HG03045 (cell line): ENCODE results near the gene RIC1.
"Not testable (repeated sequence)": the region's sequence is repeated elsewhere in the genome, so short reads cannot be mapped to it uniquely, and the experiment has no call there.

Experiments
- ATAC-seq: cut with Tn5 transposase; IDR thresholded peaks from one replicate; pipeline ENCODE4 v1.9.1; 2021; ENCODE audit warnings: mild to moderate bottlenecking, moderate library complexity; ENCODE audit not compliant: unreplicated experiment

The RIC1 gene, protein sequence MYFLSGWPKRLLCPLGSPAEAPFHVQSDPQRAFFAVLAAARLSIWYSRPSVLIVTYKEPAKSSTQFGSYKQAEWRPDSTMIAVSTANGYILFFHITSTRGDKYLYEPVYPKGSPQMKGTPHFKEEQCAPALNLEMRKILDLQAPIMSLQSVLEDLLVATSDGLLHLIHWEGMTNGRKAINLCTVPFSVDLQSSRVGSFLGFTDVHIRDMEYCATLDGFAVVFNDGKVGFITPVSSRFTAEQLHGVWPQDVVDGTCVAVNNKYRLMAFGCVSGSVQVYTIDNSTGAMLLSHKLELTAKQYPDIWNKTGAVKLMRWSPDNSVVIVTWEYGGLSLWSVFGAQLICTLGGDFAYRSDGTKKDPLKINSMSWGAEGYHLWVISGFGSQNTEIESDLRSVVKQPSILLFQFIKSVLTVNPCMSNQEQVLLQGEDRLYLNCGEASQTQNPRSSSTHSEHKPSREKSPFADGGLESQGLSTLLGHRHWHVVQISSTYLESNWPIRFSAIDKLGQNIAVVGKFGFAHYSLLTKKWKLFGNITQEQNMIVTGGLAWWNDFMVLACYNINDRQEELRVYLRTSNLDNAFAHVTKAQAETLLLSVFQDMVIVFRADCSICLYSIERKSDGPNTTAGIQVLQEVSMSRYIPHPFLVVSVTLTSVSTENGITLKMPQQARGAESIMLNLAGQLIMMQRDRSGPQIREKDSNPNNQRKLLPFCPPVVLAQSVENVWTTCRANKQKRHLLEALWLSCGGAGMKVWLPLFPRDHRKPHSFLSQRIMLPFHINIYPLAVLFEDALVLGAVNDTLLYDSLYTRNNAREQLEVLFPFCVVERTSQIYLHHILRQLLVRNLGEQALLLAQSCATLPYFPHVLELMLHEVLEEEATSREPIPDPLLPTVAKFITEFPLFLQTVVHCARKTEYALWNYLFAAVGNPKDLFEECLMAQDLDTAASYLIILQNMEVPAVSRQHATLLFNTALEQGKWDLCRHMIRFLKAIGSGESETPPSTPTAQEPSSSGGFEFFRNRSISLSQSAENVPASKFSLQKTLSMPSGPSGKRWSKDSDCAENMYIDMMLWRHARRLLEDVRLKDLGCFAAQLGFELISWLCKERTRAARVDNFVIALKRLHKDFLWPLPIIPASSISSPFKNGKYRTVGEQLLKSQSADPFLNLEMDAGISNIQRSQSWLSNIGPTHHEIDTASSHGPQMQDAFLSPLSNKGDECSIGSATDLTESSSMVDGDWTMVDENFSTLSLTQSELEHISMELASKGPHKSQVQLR (N-terminal part only)

DNA sequence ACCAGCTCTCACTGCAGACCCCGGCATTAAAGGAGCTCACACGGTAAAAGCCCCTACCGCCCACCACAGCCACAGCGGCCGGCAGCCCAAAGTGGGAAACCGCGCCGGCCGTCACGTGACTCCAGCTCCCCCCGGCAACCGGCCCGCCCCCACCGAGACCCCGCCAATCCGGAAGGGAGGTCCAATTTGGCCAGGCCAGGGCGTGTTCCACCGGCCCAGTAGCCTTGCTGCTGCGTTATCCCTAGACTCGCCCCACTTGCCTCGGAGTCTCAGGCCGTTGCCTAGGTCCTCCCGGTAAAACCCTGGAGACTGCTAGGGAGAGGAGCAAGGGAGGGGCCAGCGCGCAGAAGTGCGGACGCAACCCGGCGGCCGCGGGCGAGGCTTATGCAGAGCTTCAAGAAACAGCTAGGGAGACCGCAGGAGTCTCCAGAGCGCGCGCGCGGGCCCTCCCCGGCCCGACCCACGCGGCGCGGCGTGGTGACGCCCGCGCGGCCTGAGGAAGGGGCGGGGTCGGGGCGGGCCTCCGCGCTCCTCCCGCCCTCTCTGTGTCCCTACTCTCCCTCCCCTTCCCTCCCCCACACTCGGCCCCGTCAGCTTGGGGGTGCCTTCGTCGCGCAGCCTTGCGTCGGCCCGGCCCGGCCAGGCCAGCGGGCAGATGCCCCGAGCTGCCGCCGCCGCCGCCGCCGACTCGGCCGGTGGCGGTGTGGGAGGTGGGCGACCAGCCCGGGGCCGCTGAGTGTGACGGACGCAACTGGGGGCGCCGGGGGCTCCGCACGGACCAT is at the start of gene RIC1:
Gene RIC1 (plus strand): TSS at position 578 of the 782 bp plus-strand sequence. CDS start 203 bp downstream, at position 781.
- ATAC-seq, result peak; percentile 73

DNA sequence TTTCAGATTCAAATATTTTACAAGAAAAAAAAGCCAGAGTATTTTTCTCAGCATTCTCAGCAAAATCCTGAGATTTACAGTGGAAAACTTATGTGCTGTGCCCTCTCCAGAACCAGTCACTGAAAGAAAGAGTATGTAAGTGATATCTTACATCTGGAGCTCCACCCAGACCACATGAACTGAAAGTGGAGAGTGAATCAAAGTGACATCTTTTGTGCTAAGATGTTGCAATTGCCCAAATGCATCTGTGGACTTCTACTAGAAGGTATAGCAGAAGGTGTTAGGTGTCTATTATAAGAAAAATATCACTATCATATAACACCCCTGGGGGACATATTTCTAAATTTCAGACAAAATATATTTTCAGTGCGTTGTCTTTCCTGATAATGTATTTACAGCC is 49.0 kb upstream of the RIC1 start:
- ATAC-seq, result no peak

DNA sequence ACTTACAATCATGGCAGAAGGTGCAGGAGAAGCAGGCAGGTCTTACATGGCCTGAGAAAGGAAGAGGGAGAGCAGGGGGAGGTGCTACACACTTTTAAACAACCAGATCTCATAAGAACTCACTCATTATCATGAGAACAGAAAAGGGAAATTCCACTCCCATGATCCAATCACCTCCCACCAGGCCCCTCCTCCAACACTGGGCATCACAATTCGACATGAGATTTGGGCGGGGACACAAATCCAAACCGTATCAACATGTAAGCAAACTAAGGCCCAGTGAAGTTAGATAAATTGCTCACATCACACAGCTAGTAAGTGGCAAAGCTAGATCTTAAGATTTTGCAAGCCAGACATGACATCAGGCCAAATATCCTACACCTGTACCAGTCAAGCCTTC is 48.3 kb upstream of the RIC1 start:
- ATAC-seq, result no peak

DNA sequence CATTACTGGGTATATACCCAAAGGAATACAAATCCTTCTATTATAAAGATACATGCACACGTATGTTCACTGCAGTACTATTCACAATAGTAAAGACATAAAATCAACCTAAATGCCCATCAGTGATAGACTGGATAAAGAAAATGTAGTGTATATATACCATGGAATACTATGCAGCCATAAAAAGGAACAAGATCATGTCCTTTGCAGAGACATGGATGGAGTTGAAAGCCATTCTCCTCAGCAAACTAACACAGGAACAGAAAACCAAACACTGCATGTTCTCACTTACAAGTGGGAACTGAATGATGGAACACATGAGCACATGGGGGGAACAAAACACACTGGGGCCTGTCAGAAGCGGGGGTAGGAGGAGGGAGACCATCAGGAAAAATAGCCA is 47.2 kb upstream of the RIC1 start:
- not testable (repeated sequence) for ATAC-seq

DNA sequence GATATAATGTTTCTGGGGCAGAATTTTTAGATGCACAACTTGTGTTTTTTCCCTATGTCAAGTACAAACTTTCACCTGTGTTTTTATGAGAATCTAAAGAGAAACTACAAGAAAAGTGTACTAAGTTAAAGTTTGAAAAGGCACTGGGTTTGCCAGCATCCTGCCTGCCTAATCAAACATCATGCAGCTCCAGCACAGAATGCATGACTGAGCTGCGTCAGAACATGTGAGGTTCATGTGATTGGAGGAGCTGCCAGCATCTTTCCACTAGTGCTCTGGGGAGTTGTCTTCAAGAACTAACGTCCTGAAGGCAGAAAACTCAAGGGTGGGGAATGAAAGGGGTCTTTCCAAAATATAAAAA is 46.1 kb upstream of the RIC1 start:
- ATAC-seq, result peak; percentile 41

DNA sequence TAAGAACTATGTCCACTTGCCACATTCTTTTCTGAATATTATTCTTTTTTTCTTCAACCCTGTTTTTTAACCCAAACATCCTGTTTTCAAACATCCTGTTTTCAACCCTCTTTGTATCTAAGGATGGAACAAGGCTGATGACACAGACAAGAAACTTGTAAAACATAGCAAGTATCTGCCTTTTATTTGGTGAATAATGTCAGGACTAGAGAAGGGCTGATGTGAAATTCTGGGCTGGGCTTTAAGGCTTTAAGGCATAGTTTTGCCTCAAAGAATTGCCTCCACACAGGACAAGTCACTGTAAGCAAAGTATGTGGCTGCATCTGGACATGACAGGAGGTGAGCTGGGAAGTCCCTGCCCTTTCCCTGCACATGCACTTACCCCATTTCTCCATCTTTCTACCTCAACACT is 42.5 kb upstream of the RIC1 start:
- peak; percentile 53 for ATAC-seq

DNA sequence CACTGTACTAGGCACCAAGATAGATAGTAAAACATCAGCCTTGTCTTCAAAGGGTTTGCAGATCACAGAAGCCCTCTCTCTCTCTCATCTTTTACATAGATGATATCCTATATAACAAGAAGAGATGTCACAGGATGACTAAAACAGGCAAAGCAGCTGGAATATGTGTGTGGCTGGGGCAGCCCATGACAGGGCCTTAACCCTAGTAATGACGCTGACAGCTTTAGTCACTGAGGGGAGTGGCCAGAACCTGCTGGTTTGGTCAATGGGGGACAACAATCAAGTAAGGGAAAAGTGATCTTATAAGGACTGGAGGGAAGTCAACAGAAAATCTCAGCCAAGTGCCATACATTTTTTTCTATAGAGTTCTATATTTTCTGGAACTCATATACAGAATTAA is 41.9 kb upstream of the RIC1 start:
- ATAC-seq, result no peak

DNA sequence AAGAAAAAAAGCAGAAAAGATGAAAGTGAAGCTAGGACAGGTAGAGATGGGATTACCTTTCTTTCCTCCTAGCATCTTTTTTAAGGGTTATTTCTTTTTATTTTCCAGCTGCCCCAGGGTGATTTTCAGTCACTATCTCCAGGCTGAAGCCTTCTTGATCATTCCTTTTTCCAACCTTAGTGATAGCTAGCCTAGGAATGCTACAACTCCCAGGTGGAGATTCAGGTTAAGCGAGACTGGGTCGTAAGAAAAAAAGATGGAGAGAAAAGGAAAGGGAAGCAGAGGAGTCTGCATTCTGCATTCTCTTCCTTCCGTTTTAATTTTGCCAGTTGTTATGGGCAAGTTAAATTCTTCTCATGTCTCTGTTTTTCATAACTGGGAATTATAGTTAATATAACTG is 36.7 kb upstream of the RIC1 start:
- ATAC-seq, result no peak

DNA sequence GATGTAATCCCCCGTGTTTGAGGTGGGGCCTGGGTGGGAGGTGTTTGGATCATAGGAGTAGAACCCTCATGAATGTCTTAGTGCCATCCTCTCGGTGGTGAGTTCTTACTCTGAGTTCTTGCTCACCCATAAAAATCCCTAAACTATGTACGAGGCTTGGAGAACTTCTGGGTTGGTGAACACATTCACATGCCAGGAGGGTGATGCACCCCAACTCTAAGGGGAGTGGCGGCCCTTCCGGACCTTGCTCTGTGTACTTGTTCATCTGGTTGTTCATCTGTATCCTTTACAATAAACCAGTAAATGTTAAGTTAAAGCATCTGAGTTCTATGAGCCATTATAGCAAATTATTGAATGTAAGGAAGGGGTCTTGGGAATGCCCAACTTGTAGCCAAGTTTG is 36.0 kb upstream of the RIC1 start:
- no peak for ATAC-seq

DNA sequence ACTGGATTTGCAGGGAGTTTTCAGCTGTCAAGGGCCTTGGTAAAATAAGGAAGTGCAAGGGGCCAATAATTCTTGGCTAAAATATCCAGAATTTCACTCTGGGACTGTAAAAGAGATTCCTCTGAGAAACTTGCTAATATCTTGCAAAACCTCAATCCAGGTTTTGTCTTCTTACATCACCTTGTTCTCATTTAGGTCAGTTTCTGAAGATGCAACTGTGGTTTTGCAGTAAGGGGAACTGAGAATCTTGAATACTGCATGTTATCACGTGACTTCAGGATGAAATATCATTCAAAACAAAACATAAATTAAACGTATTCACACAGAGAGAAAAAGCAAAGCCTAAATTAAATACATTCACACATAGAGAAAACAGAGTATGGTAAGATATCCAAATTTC is 35.0 kb upstream of the RIC1 start:
- ATAC-seq, result peak; percentile 63

DNA sequence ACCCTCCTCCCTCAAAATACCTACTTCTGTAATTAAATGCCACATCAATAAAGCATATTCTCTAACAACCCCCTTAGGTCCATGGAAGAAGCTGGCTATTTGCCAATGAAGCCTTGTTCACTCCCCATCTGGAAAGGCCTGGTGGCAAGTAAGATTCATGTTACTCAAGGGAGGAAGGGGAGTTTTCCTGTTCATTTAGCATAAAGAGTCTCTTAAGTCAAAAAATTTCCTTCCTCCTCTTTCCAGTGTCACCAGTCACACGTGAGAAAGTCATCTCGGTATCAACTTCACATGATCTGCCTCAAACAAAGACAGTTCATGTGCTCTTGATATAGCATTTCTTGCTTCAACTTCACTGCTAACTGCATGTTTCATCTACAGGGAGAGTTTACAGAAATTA is 32.7 kb upstream of the RIC1 start:
- ATAC-seq, result no peak

DNA sequence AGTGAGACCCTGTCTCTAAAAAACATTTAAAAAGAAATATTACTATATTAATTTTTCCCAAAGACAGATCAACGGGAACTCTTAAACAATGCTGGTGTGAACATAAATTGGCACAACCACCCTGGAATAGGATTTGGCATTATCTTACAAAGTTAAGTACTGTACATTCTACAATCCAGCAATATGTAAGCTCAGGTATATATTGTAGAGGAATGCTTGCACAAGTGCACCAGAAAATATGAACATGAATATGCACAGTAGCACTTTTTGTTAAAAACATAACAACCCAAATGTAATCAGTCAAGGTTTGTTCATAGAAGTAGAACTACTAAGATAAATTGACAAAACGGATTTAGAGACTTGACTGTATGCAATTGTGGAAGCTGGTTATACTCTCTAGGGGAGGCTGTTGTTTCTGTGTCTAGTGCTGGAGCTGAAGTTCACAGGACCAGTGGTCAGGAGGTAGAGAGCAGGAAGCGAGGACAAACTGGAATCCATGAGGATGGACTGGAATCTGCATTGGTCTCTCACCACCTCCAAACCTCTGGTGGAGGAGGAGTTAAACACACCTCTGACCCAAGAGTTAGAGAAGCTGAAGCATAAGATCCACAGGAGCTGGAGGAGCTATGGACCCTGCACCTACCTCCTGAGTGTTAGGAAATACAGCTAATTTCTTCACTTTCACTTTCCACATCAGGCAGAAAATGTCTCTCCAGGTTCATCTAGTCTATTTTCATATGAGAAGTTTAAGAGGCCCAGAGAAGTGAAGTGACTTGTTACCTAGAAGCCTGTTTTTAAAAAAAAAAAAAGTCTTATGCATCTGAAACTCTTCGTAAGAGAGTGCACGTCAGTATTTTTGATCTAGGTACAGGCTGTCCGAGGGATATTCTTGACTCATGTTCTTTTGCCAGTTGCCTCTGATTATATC is 20.3 kb upstream of the RIC1 start:
- ATAC-seq, result no peak

DNA sequence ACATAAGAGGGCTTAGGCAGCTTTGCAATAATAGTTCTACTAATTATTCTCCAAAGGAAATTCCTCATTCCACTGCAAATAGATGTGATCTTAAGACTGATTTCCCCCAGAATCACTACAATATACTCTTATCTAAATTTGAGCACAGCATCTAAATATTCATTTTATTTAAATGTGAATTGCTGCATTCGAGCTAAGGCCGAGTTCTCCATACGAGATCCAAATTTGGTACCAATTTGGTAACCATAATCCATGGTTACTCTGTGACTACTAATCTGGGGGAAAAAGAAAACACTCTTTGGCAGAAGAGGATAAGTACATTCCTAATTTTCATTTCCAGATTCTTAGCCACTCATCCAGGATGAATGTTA is 19.7 kb upstream of the RIC1 start:
- ATAC-seq, result no peak

DNA sequence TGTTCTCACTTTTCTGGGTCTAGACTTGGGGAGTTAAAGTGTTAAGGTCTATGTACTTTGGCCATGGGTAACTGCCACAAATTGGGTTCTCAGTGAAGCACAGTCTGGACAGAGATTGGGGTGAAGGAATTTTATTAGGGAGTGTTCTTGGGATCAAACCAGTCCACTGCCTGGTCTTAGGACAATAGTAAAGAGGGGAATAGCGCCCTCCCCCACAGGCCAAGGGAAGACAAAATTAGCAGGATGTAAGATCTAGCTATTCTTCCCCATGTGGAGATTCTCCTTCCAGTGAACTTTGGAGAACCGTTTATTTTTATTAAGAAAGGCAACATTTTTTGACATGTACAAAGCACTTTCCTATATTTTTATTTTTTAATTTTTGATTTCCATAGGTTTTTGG is 18.4 kb upstream of the RIC1 start:
- no peak for ATAC-seq

DNA sequence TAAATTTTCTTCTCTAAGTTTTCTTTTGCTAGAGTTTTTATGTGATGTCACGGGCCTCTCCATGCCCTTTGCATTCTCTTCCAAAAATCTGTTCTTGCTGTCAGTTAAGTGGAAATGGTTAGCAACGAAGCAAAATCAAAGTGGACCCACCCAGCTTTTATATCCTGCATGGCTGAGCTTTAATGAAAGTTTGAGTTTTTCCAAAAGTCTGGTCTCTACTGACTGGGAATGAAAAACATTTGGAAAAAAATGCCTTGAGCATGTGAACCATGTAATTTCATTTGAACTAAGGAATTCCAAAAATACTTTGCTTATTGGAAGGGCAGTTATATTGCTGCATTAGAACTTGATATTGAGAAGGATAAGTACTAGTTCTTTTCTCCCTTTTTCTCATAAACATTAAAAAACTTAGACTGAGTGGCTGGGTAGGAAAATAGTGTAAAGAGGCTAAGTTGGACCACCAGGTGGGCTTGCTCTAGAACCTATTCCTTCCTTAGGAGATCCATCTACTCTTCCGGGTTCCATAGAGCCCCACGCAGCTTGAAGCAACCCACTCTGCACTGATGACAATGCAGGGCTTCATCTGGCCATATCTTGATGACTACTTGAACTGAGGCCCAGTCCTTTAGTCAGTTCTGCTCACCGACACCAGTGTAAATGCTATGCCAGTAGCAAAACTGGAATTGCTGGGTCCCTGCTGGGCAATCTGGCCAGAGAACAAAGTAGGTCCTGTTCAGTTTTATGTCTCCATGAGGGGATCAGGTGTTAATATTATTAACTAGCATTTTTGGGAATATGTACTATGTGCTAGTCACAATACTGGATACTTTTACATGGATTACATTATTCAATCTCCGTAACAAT is 17.4 kb upstream of the RIC1 start:
- no peak for ATAC-seq

DNA sequence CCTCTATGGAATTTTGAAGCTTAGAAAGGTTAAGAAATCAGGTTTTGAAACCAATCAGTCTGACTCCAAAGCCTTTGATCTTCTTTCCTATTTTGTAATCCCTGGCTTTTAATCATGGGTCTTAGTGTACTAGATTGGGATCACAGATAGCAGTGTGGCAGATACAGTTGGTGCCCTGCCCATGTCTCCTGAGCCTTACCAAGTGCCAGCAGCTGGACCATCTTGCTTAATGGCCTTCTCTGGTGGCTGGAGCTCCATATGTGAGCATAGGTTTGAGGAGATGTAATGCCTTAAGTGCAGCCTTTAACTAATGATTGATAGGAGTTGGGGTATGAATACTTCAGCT is 16.7 kb upstream of the RIC1 start:
- no peak for ATAC-seq

DNA sequence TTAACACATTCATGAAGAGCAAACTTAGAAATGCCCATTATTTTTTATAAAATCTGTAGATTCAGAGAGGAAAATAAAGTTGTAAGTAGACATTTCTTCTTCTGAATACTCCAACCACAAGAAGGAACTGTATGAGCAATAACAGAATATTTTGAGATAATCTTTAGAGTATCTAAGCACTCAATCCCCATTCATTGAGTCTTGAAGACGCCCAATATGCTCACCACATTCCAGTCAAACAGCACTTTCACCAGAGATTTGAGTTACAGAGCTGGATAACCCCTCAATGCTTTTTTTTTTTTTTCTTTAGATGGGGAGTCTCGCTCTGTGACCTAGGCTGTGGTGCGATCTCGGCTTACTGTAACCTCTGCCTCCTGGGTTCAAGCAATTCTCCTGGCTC is 14.7 kb upstream of the RIC1 start:
- no peak for ATAC-seq

DNA sequence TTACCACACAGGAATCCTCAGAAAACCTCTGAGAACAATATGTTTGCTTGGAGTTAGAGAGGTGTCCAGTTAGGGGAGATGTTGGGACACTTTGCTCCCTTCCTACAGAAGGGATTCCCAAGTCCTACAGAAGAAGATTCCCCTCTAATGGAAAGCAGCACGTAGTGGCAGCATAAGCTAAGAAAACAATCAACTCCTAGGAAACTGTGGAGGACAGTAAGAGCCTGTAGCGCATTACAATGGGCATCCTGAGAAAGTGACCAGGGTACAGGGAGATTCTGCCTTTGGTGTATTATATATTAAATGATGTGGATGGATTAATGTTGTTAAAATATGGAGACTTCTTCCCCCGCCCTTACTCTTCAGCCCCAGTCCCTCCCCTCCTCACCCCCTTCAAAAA is 13.9 kb upstream of the RIC1 start:
- no peak for ATAC-seq

DNA sequence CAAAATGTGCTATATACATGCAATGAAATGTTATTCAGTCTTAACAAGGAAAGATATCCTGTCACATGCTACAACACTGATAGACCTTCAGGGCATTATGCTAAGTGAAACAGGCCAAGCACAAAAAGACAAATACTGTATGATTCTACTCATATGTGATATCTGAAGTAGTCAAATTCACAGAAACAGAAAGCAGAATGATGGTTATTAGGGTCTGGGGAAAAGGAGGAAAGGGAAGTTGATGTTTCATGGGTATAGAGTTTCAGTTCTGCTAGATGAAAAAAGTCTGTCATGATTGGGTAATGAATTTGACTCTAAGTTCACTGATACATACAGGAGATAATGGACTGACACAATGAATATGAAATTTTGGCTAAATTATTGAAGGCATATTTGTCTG is 11.2 kb upstream of the RIC1 start:
- peak; percentile 90 for ATAC-seq
